ENCODE results near the gene GREB1.

DNA sequence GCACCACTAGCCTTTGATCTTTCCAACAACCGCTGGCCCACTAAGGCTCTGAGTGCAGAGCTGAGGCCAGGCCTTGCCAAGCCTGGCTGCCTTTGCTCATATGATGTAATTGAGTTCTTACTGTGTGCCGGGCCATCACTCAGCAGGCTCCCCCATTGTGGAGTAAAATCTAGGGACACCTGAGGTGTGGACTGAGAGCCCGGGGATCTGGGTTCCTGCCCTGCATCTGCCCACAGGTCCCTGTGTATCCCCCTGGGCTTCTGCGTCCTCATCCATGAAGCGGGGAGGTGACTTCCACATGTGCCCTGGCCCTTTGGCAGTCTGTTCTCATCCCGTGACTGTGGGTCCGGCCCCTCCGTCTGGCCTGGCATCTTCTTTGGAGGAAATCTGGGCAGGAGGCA is 33.8 kb downstream of the GREB1 start:
- TF ChIP-seq CTCF (conservative IDR thresholded peaks at IDR 0.05) (no peak), ZFX (IDR thresholded peaks at IDR 0.05) (no peak)

Measured in C4-2B (cell line).